BJ (cell line): ENCODE measurements around the gene FBXO10. TPM values are rescaled to one million over a fixed set of nuclear protein-coding genes. Genes with fewer than 3 reads are reported as not detected.

Source experiments
- CTCF ChIA-PET: fragments of 350-600 bp; formaldehyde crosslinking; extraction: SDS; loops from one replicate; lab custom pipeline; 2021; ENCODE audit warnings: antibody characterized with exemption, inconsistent platforms; lab: Yijun Ruan, JAX
- POLR2A ChIA-PET: fragments of 300-600 bp; sonication (Branson Sonifier 250); formaldehyde crosslinking; extraction: SDS; loops from one replicate; lab custom pipeline; 2021; ENCODE audit warnings: antibody characterized with exemption; lab: Charles Lee
- DNase-seq: peaks from one replicate; pipeline ENCODE4 v3.0.0-alpha.2; 2011; ENCODE audit warnings: low read depth
- H3K27me3 ChIP-seq: 2 replicates; pipeline ENCODE4 v1.6.0; 2011; ENCODE audit warnings: low read length; ENCODE audit not compliant: control insufficient read depth, insufficient read depth
- H3K36me3 ChIP-seq: 2 replicates; pipeline ENCODE4 v1.5.1; 2011; ENCODE audit warnings: low read length; ENCODE audit not compliant: control insufficient read depth, insufficient read depth
- H3K4me3 ChIP-seq: 2 replicates; pipeline ENCODE4 v1.5.1; 2011; ENCODE audit warnings: low read depth, mild to moderate bottlenecking, control low read depth, low read length
- polyA plus RNA-seq: library from polyadenylated mRNA; depleted of rRNA; stranded (reverse); fragments of >200 nt; gene quantifications from 2 replicates; pipeline ENCODE4 v1.2.3, GENCODE V29; 2011
- TF ChIP-seq, protein P1 (sequence below): IDR thresholded peaks from 2 replicates; pipeline ENCODE4 v1.5.1; 2011; ENCODE audit warnings: low read depth, mild to moderate bottlenecking, control low read depth, inconsistent platforms, low read length, moderate library complexity; ENCODE audit not compliant: insufficient read depth

FBXO10 gene
- polyA plus RNA-seq, 1 experiment = 13.3 TPM

DNA sequence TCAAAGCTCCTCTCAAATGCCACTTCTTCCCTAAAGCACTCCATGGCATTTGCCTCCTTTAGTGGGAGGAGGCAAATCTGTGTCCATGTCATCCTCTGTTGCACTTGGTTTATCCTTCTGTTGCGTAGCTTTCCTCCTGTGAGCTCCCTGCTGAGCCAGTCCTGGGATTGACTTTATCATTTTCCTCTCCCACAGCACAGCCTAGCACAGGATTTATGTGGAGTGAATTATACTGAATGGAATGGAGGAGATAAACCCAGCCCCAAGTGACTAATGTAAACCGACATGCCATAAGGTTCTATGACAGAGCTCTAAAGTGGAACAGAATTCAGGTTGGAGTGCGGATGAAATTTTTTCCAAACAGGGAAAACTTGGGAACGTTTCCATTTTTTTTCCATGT is 42.6 kb upstream of the FBXO10 start:
- TF ChIP-seq, protein P1, sequence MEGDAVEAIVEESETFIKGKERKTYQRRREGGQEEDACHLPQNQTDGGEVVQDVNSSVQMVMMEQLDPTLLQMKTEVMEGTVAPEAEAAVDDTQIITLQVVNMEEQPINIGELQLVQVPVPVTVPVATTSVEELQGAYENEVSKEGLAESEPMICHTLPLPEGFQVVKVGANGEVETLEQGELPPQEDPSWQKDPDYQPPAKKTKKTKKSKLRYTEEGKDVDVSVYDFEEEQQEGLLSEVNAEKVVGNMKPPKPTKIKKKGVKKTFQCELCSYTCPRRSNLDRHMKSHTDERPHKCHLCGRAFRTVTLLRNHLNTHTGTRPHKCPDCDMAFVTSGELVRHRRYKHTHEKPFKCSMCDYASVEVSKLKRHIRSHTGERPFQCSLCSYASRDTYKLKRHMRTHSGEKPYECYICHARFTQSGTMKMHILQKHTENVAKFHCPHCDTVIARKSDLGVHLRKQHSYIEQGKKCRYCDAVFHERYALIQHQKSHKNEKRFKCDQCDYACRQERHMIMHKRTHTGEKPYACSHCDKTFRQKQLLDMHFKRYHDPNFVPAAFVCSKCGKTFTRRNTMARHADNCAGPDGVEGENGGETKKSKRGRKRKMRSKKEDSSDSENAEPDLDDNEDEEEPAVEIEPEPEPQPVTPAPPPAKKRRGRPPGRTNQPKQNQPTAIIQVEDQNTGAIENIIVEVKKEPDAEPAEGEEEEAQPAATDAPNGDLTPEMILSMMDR = no peak
- no peak for DNase-seq
- POLR2A ChIA-PET = no interaction called here
- CTCF ChIA-PET = no interaction called here
- no peaks in the 10 kb centered on the region for H3K27me3 ChIP-seq
- H3K36me3 ChIP-seq = no peaks in the 10 kb centered on the region
- no peak overlapping the region for H3K4me3 ChIP-seq

DNA sequence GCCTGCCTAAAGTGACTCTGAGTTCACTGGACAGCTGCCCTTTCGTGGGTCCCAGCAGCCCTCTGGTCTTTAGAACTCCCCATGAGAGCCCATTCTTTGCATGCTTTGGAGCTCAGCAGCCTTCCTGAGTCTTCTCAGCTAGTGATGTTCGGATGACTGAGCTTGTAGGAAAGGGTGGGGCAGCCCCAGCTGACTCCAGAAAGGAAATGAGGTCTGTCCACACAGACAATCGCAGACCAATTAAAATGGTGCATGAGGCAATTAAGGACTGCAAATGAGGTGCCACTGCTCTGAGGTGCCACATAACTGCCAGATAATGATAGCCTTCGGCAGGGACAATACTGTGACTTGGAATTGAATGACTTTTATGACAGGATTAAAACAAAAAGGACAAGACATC is 41.7 kb upstream of the FBXO10 start:
- TF ChIP-seq, protein P1 = no peak
- Histone ChIP-seq H3K27me3 (no peaks in the 10 kb centered on the region), H3K36me3 (no peaks in the 10 kb centered on the region), H3K4me3 (no peak overlapping the region)
- CTCF ChIA-PET = no interaction called here
- POLR2A ChIA-PET = interaction anchor here (0.6 kb wide), 1 partner anchor 19 kb away, joined by 3 read pairs; no protein-coding TSS in a partner anchor
- DNase-seq = no peak

DNA sequence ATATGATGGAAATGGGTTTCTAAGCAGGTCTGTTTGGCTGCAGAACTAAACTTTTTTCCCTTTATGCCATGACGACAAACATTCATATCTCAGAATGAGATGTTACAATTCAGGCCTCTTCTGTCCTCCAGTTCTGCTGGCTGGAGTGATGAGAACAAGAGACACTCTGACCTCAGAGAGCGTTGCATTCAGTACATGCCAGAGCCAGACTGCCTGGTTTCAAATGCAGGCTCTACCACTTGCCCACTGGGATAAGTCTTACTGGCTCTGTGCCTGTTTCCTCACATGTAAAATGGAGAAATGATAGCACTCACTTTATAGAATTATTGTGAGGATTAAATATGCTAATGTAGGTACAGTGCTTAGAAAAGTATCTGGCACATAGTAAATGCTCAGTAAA is 41.0 kb upstream of the FBXO10 start:
- H3K4me3 ChIP-seq = no peak overlapping the region
- TF ChIP-seq, protein P1 = no peak
- H3K27me3 ChIP-seq = no peaks in the 10 kb centered on the region
- POLR2A ChIA-PET = interaction anchor here (0.6 kb wide), 1 partner anchor 19 kb away, joined by 3 read pairs; no protein-coding TSS in a partner anchor
- no peaks in the 10 kb centered on the region for H3K36me3 ChIP-seq
- CTCF ChIA-PET = no interaction called here
- DNase-seq = no peak

DNA sequence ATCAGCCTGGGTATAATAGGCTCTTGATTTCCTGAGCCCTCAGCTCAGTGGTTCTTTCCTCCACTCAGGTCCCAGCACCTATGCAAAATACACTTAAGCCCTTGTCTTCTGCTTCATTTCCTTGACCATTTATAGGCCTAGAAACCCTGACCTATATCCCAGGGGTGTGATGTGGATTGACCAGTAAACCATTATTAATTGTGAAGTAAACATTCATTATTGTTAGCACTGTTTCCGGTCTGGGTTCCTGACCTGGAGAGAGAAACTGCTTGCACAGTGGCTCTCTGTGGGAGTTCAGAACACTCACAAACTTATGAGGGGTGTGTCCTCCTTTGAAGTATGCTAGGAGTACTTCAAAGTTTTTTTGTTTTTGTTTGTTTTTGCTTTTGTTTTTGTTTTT is 35.8 kb upstream of the FBXO10 start:
- CTCF ChIA-PET = interaction anchor here (0.9 kb wide), 1 partner anchor 133 kb away, joined by 3 read pairs; no protein-coding TSS in a partner anchor
- TF ChIP-seq, protein P1 = no peak
- POLR2A ChIA-PET = no interaction called here
- Histone ChIP-seq H3K4me3 (no peak overlapping the region), H3K27me3 (peaks cover 5% of the 10 kb centered on the region; the same call in 1 of the 2 replicates), H3K36me3 (no peaks in the 10 kb centered on the region)
- no peak for DNase-seq

DNA sequence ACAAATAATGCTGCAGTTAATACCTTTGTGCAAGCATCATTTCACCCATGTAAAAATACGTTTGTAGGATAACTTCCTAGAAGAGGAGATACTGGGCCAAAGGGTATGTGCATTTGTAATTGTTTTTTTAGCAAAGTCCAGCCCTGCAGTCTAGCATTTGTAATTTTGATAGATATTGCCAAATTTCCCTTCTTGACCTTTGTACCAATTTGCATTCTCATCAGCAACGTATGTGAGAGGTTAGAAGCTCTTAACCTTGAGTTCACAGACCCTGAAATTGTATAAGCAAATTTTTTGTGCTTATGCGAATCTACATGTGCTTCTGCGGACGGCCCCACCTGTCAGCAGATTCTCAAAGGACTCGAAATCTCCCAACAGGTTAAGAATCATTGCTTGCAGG is 34.8 kb upstream of the FBXO10 start:
- ChIA-PET POLR2A (no interaction called here), CTCF (no interaction called here)
- no peak overlapping the region for H3K4me3 ChIP-seq
- peaks cover 5% of the 10 kb centered on the region; the same call in 1 of the 2 replicates for H3K27me3 ChIP-seq
- DNase-seq = no peak
- TF ChIP-seq, protein P1 = no peak
- H3K36me3 ChIP-seq = no peaks in the 10 kb centered on the region
